ENCODE results near the gene C9orf153. TPM values are rescaled to one million over a fixed set of nuclear protein-coding genes. Genes with fewer than 3 reads are reported as not detected.
"Not testable (repeated sequence)": the region's sequence is repeated elsewhere in the genome, so short reads cannot be mapped to it uniquely, and the experiment has no call there.

The C9orf153 gene
- total and polyA plus RNA-seq, 2 experiments from 2014 or later, result not detected

GRCh38 chr9:86298873-86299272 lies 39.4 kb upstream of the C9orf153 start:
- Histone ChIP-seq H3K4me3 (no peak overlapping the region), H3K27me3 (no peaks in the 10 kb centered on the region), H4K20me1 (ENCODE audit: insufficient read depth, poor library complexity, severe bottlenecking) (no peaks in the 10 kb centered on the region), H3K36me3 (replicated peaks; ENCODE audit: insufficient read depth, low read depth) (no peaks in the 10 kb centered on the region), H3K4me1 (ENCODE audit: insufficient read depth) (no peaks in the 10 kb centered on the region), H3K27ac (no peak overlapping the region), H2AFZ (no peak overlapping the region), H3K9me2 (replicated peaks; ENCODE audit: insufficient read depth) (no peaks in the 10 kb centered on the region), H3K4me2 (no peak overlapping the region), H3K9me3 (ENCODE audit: low read depth) (no peaks in the 10 kb centered on the region), H3K79me2 (no peaks in the 10 kb centered on the region)
- WGBS (ENCODE audit: low lambda C conversion rate, missing lambda C conversion rate), result 84% methylated on average over 11 of the region's 11 CpGs
- no peak for DNase-seq (ENCODE audit: low spot score)
- TF ChIP-seq CTCF (IDR thresholded peaks at IDR 0.05; ENCODE audit: poor library complexity) (no peak), EZH2phosphoT487 (IDR thresholded peaks at IDR 0.05; ENCODE audit: low read depth, severe bottlenecking, unreplicated experiment) (no peak), EZH2 (IDR thresholded peaks at IDR 0.05; ENCODE audit: borderline replicate concordance) (no peak)

GRCh38 chr9:86290341-86290740 lies 30.9 kb upstream of the C9orf153 start:
- not testable (repeated sequence) for H4K20me1 ChIP-seq (ENCODE audit: insufficient read depth, poor library complexity, severe bottlenecking); H3K27ac ChIP-seq; H3K79me2 ChIP-seq; DNase-seq (ENCODE audit: low spot score); H3K4me3 ChIP-seq; H3K4me2 ChIP-seq; H2AFZ ChIP-seq; H3K4me1 ChIP-seq (ENCODE audit: insufficient read depth); H3K9me3 ChIP-seq (ENCODE audit: low read depth); H3K27me3 ChIP-seq; H3K36me3 ChIP-seq (replicated peaks; ENCODE audit: insufficient read depth, low read depth); H3K9me2 ChIP-seq (replicated peaks; ENCODE audit: insufficient read depth)
- 95% methylated on average over 6 of the region's 6 CpGs for WGBS (ENCODE audit: low lambda C conversion rate, missing lambda C conversion rate)

- TF ChIP-seq CTCF (IDR thresholded peaks at IDR 0.05; ENCODE audit: poor library complexity), result no peak
- TF ChIP-seq EZH2 (IDR thresholded peaks at IDR 0.05; ENCODE audit: borderline replicate concordance), result no peak
- TF ChIP-seq EZH2phosphoT487 (IDR thresholded peaks at IDR 0.05; ENCODE audit: low read depth, severe bottlenecking, unreplicated experiment), result no peak
- Histone ChIP-seq H3K27ac (no peak overlapping the region), H3K4me3 (no peak overlapping the region), H3K9me2 (replicated peaks; ENCODE audit: insufficient read depth) (no peaks in the 10 kb centered on the region), H3K79me2 (no peaks in the 10 kb centered on the region), H3K27me3 (no peaks in the 10 kb centered on the region), H3K4me2 (no peak overlapping the region), H2AFZ (no peak overlapping the region), H3K36me3 (replicated peaks; ENCODE audit: insufficient read depth, low read depth) (no peaks in the 10 kb centered on the region), H3K4me1 (ENCODE audit: insufficient read depth) (no peaks in the 10 kb centered on the region), H4K20me1 (ENCODE audit: insufficient read depth, poor library complexity, severe bottlenecking) (no peaks in the 10 kb centered on the region), H3K9me3 (ENCODE audit: low read depth) (no peaks in the 10 kb centered on the region)
- DNase-seq (ENCODE audit: low spot score), result no peak
- WGBS (ENCODE audit: low lambda C conversion rate, missing lambda C conversion rate), result 87% methylated on average over 6 of the region's 6 CpGs
These were observed 29.2 kb upstream of the C9orf153 start for GRCh38 chr9:86288499-86289198.

- Histone ChIP-seq H3K4me3 (no peak overlapping the region), H3K36me3 (replicated peaks; ENCODE audit: insufficient read depth, low read depth) (no peaks in the 10 kb centered on the region), H3K9me2 (replicated peaks; ENCODE audit: insufficient read depth) (no peaks in the 10 kb centered on the region), H3K27ac (no peak overlapping the region), H3K4me2 (no peak overlapping the region), H3K4me1 (ENCODE audit: insufficient read depth) (peaks cover 7% of the 10 kb centered on the region), H3K27me3 (no peaks in the 10 kb centered on the region), H2AFZ (no peak overlapping the region), H3K9me3 (ENCODE audit: low read depth) (no peaks in the 10 kb centered on the region), H4K20me1 (ENCODE audit: insufficient read depth, poor library complexity, severe bottlenecking) (no peaks in the 10 kb centered on the region), H3K79me2 (no peaks in the 10 kb centered on the region)
- TF ChIP-seq EZH2phosphoT487 (IDR thresholded peaks at IDR 0.05; ENCODE audit: low read depth, severe bottlenecking, unreplicated experiment) (no peak), CTCF (IDR thresholded peaks at IDR 0.05; ENCODE audit: poor library complexity) (peak; percentile 39), EZH2 (IDR thresholded peaks at IDR 0.05; ENCODE audit: borderline replicate concordance) (no peak)
- peak; percentile 63 for DNase-seq (ENCODE audit: low spot score)
- WGBS (ENCODE audit: low lambda C conversion rate, missing lambda C conversion rate), result 49% methylated on average over 7 of the region's 7 CpGs
These were observed 27.6 kb upstream of the C9orf153 start for GRCh38 chr9:86287013-86287412.

Measured in hepatocyte (in vitro differentiated cells).